T-helper 22 cell (primary cell): ENCODE data around the gene PEX7.
"Not testable (repeated sequence)": the region's sequence is repeated elsewhere in the genome, so short reads cannot be mapped to it uniquely, and the experiment has no call there.

ENCODE experiments used
- DNase-seq: peaks from one replicate; pipeline ENCODE4 v3.0.0-alpha.2; 2020; ENCODE audit warnings: low read depth

The PEX7 gene

DNA sequence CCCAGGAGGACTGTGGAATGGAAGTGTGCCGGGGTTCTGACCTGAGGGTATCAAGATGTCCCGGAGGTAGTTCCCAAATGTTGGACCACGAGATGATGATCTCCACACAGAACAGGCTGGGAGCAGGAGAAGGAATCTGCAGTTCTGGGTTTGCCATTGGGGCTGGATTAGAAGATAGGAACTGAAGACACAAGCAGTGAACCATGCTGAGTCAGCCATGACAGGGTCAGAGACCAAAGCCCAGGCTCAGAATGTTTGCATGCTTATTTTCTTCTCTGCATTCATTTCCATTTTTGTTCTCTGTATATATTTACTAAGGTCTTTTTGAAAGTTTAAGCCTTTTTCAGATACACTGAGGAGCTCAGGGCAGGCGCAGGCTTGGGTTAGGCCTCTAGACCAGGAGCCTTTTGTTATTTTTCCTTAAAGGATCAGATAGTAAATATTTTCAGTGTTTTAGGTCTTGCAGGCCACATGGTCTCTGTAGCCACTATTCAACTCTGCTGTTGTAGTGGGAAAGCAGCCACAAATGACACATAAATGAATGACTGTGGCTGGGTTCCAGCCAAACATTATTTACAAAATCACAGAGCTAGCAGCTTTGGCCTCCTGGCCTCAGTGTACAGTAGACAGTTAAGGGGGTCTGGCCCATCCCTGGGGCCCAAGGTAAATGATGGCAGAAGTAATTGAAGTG is 128.2 kb downstream of the PEX7 start:
- no peak for DNase-seq

DNA sequence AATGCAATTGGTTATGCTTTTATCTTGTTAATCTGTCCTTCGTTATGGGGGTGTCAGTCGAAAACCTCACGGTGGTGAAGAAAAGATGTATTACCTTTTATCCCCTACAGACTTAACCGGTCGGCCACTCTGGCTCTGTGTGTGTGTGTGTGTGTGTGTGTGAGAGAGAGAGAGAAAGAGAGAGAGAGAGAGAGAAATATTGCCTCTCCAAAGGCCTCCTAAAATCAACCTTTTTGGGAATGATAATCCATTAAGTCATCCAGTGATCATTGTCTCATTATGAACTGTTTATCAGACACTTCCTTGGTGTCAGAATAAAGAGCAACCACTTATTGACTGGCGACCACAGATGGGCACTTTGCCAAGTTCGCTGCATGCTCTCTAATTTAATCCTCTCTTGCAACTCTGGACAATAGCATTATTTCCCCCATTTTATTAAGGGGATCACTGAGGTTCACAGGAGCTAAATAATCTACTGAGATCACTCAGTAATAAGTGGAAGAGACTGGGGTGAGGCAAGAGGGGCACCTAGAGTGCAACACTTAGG is 130.4 kb downstream of the PEX7 start:
- DNase-seq, result no peak

GRCh38 chr6:136955123-136955522 is 132.7 kb downstream of the PEX7 start:
- DNase-seq, result no peak

DNA sequence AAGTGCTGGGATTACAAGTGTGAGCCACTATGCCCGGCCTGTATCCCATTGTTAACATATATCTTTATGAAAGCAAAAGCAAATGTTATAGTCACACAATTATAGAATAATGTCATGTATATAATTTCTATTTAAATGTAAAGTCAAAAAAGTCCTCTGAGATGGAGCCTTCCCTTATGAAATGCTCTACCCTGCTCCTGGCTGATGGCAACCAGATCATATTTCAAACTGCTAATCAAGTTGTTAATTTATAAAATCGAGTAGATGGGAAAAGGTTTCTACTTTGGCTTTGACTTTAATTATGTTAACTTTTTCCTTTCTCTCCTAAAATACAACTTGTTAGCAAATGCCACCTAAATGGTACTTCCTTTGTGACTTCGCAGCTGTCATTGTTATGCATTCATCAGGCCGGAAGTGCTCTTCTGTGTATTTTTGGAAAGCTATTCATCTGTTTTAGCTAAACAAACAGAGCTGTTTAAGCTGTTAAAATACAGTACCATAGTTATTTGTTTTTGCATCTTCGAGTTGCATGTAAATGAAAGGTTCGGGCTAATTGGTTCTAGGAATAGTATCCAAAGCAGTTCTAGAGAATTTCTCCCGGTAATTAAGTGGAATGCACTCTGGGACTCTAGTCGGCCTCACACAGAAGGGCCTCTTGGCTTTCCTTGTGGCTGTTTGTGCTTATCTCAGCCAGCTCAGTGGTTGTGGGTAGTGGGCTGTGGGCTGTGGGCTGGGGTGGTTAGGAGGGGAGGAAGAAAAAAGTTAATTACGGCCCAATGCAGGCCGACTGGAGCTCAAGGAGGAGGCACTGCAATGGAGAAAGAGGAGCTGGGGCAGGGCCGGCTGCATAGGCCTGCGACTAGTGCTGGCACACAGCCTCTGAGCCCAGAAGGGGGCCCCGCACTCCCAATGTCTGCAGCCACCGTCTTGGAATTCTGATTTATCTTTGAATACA is 134.5 kb downstream of the PEX7 start:
- no peak for DNase-seq

DNA sequence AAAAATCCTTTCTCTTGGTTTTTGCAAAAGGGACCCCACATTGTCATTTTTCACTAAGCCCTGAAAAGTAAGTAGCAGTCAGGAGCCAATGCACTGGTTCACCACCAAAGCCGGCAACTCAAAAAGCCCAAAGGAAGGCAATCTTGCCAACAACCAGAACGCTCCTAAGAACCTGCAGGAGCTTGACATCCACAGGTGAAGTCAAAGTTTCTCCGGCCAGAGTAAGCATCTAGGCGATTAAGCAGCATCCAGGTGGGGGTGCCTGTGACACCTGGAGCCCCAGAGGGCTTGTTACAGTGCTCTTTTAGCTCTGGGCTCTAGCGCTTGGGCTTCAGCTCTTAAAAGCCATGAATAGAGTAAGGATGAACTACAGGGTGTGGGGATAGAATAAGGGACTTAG is 135.8 kb downstream of the PEX7 start:
- no peak for DNase-seq

GRCh38 chr6:136959471-136959891 is 137.1 kb downstream of the PEX7 start:
- no peak for DNase-seq

- DNase-seq, result not testable (repeated sequence)
These were observed 137.5 kb downstream of the PEX7 start for GRCh38 chr6:136959935-136960334.

DNA sequence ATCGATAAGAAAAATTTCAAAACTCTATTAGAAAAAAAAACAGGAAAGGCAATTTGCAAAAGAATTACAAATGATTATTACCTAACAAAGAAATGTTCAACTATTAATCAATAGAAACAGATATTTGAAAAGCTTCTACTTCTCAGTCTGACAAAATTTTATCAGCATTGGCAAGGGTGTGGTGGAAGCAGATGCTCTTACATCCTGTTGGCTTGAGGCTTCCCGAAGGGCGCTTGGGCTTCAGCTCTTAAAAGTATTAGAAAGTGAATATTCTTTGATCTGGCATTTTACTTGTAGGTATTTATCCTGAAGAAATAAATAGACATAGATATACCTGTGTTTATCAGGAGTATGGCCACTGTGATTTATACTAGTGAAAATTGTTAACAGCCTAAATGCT is 138.4 kb downstream of the PEX7 start:
- DNase-seq, result no peak

- DNase-seq, result no peak
These were observed 139.5 kb downstream of the PEX7 start for GRCh38 chr6:136961848-136962247.

DNA sequence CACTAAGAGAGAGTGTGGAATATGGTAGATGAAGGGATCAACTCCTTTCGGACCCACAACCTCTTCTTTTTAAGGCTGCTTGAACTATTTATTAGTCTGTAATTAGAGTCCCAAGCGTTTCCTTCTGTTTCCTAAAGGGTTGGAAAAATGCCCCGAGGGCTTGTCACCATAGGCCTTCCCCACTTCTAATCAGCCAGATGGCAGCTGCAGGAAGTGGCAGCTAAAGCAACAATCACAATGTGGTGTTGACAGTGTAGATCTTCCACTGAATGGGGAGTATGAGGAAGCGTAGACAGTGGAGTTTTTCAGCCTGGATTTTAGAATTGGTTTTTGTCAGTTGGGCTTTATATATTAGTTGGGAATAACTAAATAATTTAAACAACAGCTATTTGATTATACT is 140.3 kb downstream of the PEX7 start:
- no peak for DNase-seq

- no peak for DNase-seq
These were observed 140.9 kb downstream of the PEX7 start for GRCh38 chr6:136963259-136963658.
